Measurements from ENCODE around the gene SLC29A1.

GRCh38 chr6:44271406-44271723 is 48.0 kb downstream of the SLC29A1 start:
- TF ChIP-seq POLR2AphosphoS5 (IDR thresholded peaks at IDR 0.05) (no peak), CTCF (IDR thresholded peaks at IDR 0.05) (no peak), POLR2A (IDR thresholded peaks at IDR 0.05) (no peak)
